Measurements from ENCODE around the gene ARRB1.
"Not testable (repeated sequence)": the region's sequence is repeated elsewhere in the genome, so short reads cannot be mapped to it uniquely, and the experiment has no call there.

ARRB1 gene

DNA sequence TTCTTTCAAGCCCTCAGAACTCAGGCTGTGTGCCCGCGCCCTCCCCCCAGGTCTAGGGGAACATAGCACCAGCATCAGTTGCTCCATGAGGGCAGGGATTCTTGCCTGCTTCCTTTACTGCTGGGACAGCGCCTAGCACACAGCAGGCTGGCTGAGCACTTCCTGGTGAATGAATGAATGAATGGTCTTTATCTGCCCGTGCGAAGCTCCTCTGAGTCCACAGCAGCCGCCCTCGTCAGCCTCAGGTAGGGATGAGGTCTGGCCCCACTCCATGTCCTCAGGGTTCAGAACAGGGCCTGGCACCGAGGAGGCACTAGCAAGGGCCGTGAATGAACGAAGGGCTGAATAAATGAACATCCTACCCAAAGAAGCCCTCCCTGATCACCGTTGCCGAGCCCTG, 27.3 kb downstream of the ARRB1 start:
- no peak for DNase-seq (ENCODE audit: low spot score)

DNA sequence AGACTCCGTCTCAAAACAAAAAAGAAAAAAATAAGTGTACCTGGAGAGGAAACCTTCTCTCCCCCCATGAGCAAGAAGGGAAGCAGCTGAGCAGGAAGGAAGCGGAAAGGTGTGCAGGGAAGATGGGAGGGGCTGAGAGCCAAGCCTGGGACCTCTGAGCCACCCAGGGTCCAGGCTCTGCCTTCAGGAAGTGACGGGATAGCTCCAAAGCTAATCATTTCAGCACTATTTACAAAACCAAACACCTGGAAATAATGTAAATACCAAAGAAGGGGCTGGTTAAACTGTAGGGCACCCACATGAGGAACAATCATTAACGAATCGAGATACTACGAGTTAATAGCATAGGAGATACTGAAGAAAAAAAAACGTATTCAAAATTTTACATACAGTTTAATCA, 27.9 kb downstream of the ARRB1 start:
- no peak for DNase-seq (ENCODE audit: low spot score)

DNA sequence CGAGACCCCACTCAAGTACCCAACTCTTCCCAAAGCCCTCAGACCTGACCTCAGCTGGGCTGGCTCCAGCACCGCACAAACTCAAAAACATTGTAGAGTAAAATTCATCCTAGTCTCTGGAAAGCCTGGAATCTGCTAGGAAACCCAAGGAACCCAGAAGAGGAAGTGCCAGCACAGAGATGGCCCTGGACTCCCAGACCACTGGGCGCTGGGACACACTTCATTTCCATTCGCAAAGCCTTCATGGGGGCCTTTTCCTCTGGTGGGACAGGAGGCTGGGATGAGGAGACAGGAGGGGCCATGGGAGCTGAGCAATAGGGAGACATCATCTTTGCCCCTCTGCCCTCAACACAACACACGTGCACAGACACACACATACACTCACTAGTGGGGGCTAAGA, 30.8 kb downstream of the ARRB1 start:
- DNase-seq (ENCODE audit: low spot score): no peak

DNA sequence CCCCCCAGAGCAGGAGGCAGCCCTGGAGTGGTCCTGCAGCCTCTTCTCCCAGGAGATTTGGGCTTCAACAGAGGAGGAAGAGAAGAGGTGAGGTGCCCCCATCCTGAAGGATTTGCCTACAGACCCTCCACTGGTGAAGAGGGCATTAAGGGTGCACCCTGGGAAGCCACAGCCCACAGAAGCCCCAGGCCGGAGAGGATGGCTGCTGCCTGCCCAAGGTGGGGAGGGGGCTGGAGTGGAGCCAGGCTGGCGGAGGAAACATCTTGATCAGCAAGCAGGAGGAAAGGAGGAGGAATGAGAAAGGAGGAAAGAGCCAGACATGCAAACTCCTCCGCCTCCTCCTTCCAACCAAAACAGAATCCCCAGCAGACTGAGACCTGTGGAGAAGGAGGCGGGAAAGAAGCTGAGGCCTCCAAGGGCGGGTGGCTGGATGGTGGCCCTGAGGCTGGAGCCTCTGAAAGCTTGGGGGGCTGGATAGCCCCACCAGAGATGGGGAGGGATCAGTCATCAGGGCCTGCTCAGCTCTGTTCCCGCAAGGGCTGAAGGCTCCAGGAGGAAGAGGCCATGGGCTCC, 31.3 kb downstream of the ARRB1 start:
- DNase-seq (ENCODE audit: low spot score): no peak

DNA sequence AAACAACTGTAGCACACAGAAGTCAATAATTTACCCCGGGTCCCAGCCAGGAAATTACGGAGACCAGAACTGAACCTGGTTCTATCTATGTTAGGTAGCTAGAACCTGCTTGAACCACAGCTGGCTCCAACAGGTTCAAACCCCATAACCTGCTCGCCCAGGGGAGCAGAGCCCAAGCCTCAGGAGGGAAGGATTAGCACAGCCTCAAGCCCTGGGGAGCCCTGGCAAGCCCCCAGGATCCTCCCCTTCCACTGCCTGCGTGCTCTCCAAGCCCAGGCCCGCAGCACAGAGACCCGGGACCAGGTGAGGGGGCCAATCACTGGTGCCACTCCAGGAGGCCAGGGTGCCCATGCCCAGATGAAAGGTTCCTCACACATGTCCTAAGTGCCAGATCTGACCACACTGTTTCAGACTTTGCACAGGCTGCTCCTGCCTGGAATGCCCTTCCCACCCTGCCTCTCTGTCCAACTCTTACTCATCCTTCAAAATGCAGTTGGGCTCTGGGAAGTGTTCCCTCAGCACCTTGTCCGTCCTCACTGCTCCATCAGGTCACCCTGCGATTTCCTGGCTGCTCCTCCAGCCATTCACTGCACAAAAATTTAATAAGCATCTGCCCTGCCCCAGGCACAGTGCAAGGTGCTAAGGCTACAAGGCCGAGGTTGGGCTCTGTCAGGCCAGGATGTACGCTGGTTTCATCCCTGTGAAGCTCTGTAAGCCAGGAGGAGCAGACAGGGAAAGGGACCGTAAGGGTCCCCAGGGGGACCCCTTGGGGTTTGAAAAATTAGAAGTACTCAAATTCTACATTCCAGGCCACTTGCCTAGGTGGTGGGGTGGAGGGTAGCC, 32.2 kb downstream of the ARRB1 start:
- DNase-seq (ENCODE audit: low spot score): no peak

DNA sequence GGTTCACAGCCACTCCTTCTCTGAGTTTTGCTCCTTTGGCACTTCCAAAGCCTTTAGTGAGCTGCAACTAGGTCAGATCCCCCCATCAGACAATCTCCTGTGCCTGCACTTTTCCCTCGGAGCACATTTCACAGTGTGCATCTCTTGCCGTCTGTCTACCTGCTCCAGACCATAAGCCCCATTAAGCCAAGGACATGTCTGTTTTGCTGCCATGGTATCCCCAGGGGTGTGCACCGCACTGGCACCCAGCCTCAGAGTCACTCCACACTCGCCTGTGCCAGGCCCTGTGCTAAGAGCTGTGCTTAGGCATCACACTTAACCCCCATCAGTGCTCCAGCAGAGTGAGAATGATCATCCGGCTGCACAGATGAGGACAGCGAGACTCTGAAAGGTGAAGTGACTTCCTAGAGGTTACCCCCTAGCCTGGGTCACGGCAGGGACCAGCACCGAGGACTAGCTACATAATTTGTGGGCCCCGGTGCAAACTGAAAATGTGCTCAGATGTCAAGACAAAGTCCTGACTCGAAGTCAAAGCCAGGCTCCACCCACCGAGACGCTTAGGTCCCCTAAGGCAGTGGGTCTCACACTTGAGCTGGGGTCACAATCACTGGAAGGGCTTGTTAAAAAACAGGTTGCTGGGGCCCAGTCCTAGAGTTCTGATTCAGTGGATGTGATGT, 33.9 kb downstream of the ARRB1 start:
- no peak for DNase-seq (ENCODE audit: low spot score)

DNA sequence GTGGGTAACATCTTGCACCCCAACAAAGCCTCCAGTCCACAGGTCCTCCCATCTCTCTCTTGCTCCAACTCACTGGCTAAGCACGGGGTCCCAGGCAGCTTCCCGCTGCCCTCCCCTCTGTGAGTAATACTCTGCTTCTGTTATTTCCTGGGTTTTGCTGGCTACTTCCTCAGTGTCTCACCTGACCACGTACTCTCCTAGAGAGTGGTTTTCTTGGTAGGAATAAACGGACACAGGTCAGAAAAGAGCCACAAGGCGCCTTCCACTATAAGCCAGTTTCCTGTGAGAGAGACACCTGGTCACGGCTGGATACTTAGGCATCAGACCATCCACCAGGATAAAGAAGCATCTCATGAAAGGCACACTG, 36.0 kb downstream of the ARRB1 start:
- no peak for DNase-seq (ENCODE audit: low spot score)

DNA sequence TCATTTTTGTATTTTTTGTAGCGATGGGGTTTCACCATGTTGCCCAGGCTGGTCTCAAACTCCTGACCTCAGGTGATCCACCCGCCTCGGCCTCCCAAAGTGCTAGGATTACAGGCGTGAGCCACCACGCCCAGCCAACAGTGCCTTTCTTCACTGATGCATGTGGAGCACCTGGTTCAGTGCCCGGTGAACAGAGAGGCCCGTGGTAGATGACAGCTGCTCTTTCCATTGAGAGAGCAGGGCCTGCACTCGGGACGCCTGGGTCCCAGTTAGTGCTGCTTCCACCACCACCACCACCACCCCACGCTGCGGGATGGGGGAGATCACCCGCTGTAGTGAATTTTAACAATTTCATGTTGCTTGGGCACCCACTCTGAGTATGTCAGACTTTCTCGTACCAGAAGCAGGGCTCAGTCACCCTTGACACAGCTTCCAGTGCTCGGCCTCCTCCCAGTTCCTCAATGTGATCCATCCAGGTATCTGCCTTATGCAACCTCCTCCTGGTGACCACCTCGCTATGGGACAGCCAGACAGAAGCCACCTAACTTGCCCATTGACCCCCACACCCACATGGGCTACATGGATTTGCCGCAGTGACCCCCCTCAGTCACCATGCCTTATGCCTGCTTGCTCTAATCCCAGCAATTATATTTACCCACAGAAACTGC, 36.6 kb downstream of the ARRB1 start:
- no peak for DNase-seq (ENCODE audit: low spot score)

DNA sequence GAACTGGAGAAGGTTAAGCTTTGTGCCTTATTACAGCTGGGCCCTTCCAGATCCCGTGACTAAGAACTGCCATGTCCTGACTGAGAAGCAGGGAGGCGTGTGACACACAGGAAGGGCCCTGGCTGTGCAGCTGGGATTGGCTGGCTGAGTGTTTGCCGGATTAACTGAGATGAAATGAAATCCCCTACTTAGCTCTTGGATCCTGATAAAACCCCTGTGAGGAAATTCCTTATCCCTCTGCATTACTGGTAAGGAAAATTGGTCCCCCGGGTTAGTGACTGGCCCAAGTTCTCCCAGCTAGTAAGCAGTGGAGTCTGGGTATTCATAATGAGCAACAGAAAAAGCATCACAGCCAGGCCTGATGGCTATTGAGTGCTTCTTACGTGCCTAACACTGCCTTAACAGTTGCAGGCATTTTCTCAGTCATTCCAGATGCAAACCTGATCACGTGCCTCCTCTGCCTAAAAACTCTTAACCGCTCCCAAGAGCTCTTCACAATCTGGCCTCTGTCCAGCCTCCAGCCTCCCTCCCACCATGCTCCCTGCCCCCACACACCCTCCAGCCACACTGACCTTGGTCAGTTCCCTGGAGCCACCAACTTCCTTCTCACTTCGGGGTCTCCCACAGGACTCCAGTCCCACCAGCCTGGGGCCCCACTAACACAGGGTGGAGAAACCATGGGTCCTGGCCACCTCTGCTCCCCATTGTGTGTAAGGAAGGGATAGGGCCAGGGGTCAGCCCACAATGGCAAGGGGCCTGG, 37.8 kb downstream of the ARRB1 start:
- peak; percentile 64 for DNase-seq (ENCODE audit: low spot score)

DNA sequence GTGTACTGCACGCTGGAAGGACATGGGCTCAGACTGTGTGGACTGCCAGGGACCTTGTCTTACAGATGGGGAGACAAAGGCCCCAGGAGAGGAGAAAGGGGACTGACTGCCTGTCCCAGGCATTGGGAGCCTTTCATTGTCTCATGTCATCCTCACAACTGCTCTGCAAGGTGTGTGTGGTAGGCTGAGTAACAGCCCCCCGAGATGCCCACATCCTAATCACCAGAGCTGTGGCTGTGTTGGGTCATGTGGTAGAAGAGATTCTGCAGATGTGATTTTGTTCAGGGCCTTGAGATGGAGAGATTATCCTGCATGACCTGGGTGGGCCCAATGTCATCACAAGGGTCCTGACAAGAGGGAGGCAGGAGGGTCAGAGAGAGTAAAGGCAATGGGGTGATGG, 39.1 kb downstream of the ARRB1 start:
- DNase-seq (ENCODE audit: low spot score): no peak

DNA sequence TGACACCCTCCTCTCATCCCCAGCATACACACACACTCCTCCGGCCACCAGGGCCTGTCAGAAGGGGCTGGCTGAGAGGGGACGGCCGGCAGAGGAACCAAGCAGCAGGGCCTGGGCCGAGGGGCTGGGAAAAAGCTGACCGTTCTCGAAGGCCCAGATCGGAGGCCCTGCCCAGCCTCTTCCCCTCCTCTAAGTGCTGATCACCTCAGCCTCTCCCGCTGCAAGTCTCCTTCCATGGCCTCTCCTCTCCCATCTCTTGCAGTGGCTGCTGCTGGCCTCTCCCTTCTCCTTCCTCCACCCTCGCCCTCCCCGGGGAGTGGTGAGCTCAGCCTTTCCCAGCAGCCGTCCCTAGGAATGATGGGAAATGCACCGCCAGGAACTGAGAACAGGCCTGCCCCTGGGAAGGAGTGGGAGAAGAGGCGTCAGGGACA, 39.6 kb downstream of the ARRB1 start:
- DNase-seq (ENCODE audit: low spot score): peak; percentile 88

DNA sequence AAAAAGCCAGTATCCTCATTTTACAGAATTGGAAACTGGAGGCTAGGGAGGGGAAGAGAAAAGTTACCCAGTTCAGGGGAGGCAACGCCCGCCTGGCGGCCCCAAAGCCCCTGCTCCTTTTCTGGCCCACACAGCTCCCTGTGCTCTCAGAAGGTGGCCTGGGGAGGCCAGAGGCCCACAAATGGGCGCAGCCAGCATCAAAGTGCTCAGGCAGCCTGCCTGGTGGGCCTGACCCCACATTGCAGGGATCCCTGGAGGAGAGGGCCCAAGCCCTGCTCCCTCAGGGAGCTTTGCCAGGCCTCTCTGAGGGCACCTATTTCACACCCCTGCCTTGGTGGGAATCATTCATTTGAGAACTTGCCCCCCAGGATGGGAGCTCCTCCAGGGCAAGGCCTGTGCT, 42.5 kb downstream of the ARRB1 start:
- DNase-seq (ENCODE audit: low spot score): no peak

DNA sequence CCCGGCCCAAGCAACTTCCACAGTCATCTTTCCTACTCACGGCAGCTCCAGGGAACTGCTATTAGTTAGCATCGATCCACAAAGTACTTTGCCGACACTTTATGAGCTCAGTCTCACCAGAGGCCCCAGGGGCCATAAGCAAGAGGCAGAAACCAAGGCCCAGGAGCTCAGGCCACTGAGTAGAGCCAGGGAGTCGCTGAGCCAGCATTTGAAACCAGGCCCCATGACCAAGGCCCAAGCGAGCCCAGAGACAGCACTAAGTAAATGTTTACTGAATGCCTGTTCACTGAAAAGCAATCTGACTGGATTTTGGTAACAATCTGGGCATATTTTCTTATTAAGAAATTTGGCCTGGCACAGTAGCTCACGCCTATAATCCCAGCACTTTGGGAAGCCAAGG, 43.3 kb downstream of the ARRB1 start:
- DNase-seq (ENCODE audit: low spot score): no peak

DNA sequence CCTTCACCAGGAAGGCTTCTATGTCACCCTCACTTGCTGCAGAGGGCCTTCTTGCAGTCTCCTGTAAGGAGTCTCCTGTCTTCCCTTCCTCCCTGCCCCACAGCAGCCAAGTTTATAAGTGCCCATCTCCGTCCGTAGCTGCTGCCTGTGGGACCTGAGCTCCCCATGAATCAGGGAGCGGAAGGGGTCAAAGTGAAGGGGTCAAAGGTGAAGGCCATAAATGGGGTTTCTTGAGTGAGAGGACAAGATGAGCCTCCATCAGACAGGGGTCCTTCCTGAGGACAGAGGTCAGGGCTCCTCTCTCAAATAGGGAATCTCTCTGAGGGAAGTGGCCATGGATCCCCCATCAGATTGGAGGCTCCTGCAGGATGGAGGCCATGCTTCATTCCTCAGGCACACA, 44.4 kb downstream of the ARRB1 start:
- no peak for DNase-seq (ENCODE audit: low spot score)

DNA sequence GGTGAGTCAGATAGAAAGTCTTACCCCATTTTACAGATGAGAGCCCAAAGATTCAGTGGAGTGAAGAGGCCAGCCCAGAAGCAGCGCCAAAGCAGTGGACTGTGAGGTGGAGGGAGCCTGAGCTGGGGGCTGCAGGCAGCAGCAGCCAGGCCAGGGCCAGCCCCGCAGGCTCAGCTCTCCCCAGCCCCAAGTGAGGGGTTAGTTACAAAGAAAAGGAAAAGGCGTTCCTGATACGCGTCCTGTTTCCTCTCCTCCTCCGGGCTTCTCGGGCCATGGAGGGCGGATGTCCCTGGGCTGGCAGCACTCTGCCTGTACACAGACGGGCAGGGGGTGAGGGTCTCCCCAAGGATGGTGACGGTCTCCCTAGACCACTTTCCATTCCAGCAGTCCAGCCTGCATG, 44.9 kb downstream of the ARRB1 start:
- no peak for DNase-seq (ENCODE audit: low spot score)

DNA sequence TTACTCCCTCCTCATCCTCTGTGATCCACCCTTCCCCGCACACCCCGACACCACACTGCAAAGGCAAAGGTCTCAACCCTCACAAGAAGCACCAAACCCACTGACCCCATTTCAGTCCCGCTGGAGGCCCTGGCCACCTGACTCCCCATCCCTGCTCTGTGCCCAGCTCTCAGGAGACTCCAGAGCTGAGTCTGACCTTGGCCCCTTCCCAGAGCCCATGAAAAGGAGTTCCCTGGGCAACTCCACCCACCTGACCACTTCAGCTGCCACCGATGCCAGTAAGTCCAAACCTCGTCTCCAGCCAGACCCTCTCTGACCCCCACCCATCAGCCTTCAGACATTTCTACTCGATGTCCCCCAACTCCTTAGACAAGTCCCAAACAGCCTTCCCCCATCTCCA, 45.5 kb downstream of the ARRB1 start:
- DNase-seq (ENCODE audit: low spot score): no peak

DNA sequence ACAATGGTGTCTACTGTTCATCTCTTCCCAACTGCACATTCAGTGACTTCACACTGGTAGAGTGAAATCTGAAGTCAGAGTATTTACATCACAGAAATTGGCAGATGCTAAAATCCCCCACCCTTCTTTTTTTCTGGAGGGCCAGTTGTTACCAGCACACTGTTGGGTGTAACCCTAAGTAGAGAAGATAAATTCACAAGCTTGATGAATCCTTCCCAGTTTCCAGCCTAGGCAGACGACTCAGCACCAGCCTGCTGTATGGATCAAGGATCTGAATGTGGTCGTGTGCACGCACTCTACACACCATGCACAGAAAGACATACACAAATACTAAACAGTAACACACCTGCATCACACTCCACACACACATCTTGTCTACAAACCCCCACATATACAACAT, 46.0 kb downstream of the ARRB1 start:
- DNase-seq (ENCODE audit: low spot score): no peak

DNA sequence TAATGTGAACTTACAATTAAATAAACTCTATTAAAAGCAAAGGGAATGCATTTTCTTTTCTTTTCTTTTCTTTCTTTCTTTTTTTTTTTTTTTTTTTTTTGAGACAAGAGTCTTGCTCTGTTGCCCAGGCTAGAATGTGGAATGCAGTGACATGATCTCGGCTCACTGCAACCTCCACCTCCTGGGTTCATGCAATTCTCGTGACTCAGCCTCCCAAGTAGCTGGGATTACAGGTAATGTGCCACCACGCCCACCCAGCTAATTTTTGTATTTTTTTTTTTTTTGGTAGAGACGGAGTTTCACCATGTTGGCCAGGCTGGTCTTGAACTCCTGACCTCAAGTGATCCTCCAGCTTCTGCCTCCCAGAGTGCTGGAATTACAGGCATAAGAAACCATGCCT, 46.5 kb downstream of the ARRB1 start:
- not testable (repeated sequence) for DNase-seq (ENCODE audit: low spot score)

DNA sequence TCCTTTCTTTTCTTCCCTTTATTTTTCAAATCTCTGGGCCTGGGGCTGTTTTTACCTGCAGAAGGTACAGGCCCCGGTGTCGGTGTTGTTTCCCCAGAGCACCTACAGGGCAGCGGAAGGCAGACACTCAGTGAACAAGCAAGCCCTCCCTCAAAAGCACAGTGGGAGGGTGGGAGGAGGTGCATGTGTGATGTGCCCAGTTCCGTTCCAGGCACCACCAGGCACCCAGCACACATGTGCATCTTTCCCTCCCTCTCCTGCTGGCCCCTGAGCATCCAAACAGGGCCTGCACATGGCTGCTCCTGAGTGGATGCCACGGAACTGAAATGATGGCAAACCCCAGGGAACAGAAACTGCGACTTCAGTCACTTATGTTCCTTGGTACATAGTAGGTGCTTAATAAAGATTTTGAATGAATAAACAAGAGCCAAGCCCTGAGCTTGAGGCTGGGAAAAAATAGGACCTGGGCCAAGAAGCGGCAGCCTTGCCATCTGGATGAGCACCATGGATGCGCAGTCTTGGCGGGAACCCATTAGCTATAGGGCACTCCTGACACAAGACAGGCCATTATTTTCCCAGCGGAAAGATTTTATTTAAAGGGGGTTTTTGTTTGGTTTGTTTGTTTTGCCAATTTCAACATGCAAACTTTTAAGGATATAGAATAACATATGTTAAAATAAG, 47.8 kb downstream of the ARRB1 start:
- peak; percentile 88 for DNase-seq (ENCODE audit: low spot score)

DNA sequence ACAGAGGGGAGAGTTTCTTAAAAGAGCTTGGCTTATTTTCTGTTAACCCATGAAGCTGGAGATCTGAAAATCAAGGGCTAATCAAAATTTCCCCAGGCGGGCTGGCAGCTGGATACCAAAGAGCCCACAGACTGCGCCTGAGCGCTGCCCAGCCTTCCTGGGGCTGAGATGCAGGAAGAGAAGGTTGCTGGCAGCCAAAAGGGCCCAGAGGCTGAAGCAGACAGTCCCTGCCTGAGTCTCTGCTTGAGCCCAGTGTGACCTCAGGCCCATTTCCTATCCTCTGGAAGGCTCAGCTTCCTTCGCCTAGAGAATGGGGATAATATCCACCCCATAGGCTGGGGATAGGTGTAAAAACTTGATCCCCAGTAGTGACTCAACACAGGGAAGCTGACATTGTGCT, 49.1 kb downstream of the ARRB1 start:
- no peak for DNase-seq (ENCODE audit: low spot score)

DNA sequence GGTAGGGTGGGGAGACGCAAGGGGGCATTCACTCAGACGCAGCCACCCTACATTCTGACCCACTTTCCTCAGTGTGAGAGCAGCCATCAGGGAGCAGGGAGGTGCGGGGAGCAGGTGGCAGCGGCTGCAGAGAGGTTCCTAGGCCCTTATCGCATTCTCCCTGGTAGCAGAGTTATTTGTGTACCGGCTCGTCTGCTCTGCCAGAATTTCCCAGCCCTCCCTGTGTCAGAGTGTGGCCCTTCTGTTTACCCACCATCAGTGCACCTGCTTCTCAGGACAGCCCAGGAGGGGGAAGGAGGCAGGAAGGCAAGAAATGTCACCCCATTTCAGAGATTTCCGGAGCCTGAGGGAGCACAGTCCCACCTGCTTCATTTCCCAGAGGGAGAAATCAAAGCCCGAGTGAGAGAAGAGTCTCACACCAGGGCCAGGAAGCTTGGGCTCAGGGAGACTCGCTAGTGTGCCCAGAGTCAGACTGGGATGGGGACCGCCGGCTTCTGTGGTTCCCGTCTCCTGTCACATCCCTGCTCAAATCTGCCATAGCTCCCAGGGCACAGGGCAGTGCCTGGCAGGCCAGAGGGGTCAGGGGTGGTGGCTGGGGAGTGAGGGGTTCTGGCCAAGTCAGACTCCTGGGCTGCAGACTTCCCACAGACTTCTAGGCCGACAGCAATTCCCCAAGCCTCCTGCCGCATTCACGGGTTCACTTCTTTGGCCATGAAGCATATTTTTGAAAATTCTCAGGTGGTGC, 49.7 kb downstream of the ARRB1 start:
- DNase-seq (ENCODE audit: low spot score): no peak

Data from putamen (tissue), 1 donor.